Measurements from ENCODE around the gene GALNT3. TPM values are rescaled to one million over a fixed set of nuclear protein-coding genes. Genes with fewer than 3 reads are reported as not detected.

Gene GALNT3
- polyA plus RNA-seq, 3 donors = 5.5 to 8.3 (median 7.5) TPM

DNA sequence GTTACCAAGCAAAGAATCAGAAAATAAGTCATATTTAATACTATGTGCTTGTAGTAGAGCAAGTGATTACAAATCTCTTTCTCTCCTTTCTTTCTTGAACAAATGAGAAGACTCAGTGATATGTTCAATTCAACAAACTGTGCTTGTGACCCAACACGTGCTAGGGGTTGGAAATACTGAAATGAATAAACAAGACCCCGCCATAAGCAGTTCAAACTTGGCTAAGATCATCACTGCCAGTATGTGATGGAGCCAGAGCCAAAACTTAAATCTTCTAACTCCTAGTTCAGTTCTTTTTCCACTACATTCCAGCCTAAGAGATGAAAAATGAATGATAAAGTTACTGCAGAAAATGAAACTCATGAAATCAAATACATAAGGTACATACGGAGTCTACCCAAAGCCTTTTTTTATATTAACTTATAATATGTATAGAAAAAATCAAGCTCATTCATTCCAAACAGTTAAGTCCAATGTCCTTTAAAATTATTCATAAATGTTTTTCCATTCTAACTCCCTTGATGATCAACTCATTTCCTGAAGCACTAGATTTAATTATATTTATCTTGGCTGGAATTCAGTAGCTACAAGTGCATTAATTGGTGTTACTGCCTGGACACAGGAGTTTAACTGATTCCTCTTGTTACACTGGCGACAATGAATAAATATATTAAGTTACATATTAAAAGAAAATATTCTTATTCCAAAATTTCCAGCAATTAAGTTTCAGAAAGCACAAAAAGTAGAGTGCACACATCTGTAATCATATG, 36.0 kb downstream of the GALNT3 start:
- H2AFZ ChIP-seq (ENCODE audit: insufficient read depth, low read depth, low read length, poor library complexity, severe bottlenecking) = no peak overlapping the region
- H3K9me3 ChIP-seq (replicated peaks in 1 of 2; ENCODE audit: control insufficient read depth in 1 of 2, insufficient read depth in 1 of 2, low read length in 2 of 2) = no peaks in the 10 kb centered on the region
- H4K20me1 ChIP-seq (ENCODE audit: insufficient read depth, low read length) = no peaks in the 10 kb centered on the region
- intact Hi-C loops (cut with micrococcal nuclease) = no loop called here
- no peak overlapping the region for H3K4me2 ChIP-seq (replicated peaks; ENCODE audit: extremely low read depth, low read length, poor library complexity, severe bottlenecking)
- no peak for DNase-seq
- H3K36me3 Mint-ChIP-seq = peaks cover 46 to 68% of the 10 kb centered on the region in 2 donors
- H3K4me3 Mint-ChIP-seq = no peak overlapping the region
- H3K36me3 ChIP-seq (replicated peaks in 1 of 2; ENCODE audit: control insufficient read depth in 1 of 2, insufficient read depth in 2 of 2, low read length in 2 of 2) = peaks cover 45 to 89% of the 10 kb centered on the region in 2 donors
- no peaks in the 10 kb centered on the region for H3K9me3 Mint-ChIP-seq
- H3K79me2 ChIP-seq (ENCODE audit: insufficient read depth, low read length) = no peaks in the 10 kb centered on the region
- no peak overlapping the region for H3K4me3 ChIP-seq (replicated peaks in 1 of 3; ENCODE audit: low read depth in 2 of 3, low read length in 3 of 3)
- H3K27ac Mint-ChIP-seq = no peak overlapping the region
- no peaks in the 10 kb centered on the region for H3K27me3 ChIP-seq (ENCODE audit: control insufficient read depth in 2 of 2, insufficient read depth in 2 of 2, low read length in 2 of 2)
- no peak overlapping the region for H3K9ac ChIP-seq (ENCODE audit: insufficient read depth, low read length, poor library complexity, severe bottlenecking)
- no peak overlapping the region for H3K27ac ChIP-seq (ENCODE audit: low read depth in 1 of 2, low read length in 2 of 2)
- H3K4me1 ChIP-seq (ENCODE audit: control insufficient read depth in 1 of 2, insufficient read depth in 2 of 2, low read length in 2 of 2) = no peaks in the 10 kb centered on the region
- TF ChIP-seq CTCF (IDR thresholded peaks at IDR 0.05) = no peak
- H3K4me1 Mint-ChIP-seq = no peaks in the 10 kb centered on the region
- no CpG with 5 or more reads among the region's 4 CpGs for WGBS (ENCODE audit: insufficient coverage)
- no peaks in the 10 kb centered on the region for H3K27me3 Mint-ChIP-seq (ENCODE audit: low read depth in 3 of 3)

GRCh38 chr2:165746501-165746900, 47.5 kb downstream of the GALNT3 start:
- Mint-ChIP-seq H3K27me3 (ENCODE audit: low read depth in 3 of 3) (no peaks in the 10 kb centered on the region), H3K4me1 (peaks cover 6% of the 10 kb centered on the region), H3K4me3 (no peak overlapping the region), H3K36me3 (peaks cover 42 to 50% of the 10 kb centered on the region in 2 donors), H3K9me3 (no peaks in the 10 kb centered on the region), H3K27ac (no peak overlapping the region)
- TF ChIP-seq CTCF (IDR thresholded peaks at IDR 0.05) = no peak
- intact Hi-C loops (cut with micrococcal nuclease) = no loop called here
- Histone ChIP-seq H3K9ac (ENCODE audit: insufficient read depth, low read length, poor library complexity, severe bottlenecking) (no peak overlapping the region), H3K4me1 (ENCODE audit: control insufficient read depth in 1 of 2, insufficient read depth in 2 of 2, low read length in 2 of 2) (peaks cover 0 to 9% of the 10 kb centered on the region in 2 donors), H2AFZ (ENCODE audit: insufficient read depth, low read depth, low read length, poor library complexity, severe bottlenecking) (no peak overlapping the region), H3K36me3 (replicated peaks in 1 of 2; ENCODE audit: control insufficient read depth in 1 of 2, insufficient read depth in 2 of 2, low read length in 2 of 2) (peaks cover 33 to 54% of the 10 kb centered on the region in 2 donors), H3K4me2 (replicated peaks; ENCODE audit: extremely low read depth, low read length, poor library complexity, severe bottlenecking) (no peak overlapping the region), H4K20me1 (ENCODE audit: insufficient read depth, low read length) (no peaks in the 10 kb centered on the region), H3K4me3 (replicated peaks in 1 of 3; ENCODE audit: low read depth in 2 of 3, low read length in 3 of 3) (no peak overlapping the region), H3K27me3 (ENCODE audit: control insufficient read depth in 2 of 2, insufficient read depth in 2 of 2, low read length in 2 of 2) (no peaks in the 10 kb centered on the region), H3K27ac (ENCODE audit: low read depth in 1 of 2, low read length in 2 of 2) (no peak overlapping the region), H3K79me2 (ENCODE audit: insufficient read depth, low read length) (no peaks in the 10 kb centered on the region), H3K9me3 (replicated peaks in 1 of 2; ENCODE audit: control insufficient read depth in 1 of 2, insufficient read depth in 1 of 2, low read length in 2 of 2) (no peaks in the 10 kb centered on the region)
- 89% methylated on average over 5 of the region's 8 CpGs for WGBS (ENCODE audit: insufficient coverage)
- DNase-seq = no peak
